CD4-positive, alpha-beta T cell treated with Interleukin-15 for 1 hour (primary cell): Measurements from ENCODE around the gene GSTA3.
"Not testable (repeated sequence)": the region's sequence is repeated elsewhere in the genome, so short reads cannot be mapped to it uniquely, and the experiment has no call there.

ENCODE experiments used
- DNase-seq: peaks from one replicate; pipeline ENCODE4 v3.0.0-alpha.2; 2020

GSTA3 gene

DNA sequence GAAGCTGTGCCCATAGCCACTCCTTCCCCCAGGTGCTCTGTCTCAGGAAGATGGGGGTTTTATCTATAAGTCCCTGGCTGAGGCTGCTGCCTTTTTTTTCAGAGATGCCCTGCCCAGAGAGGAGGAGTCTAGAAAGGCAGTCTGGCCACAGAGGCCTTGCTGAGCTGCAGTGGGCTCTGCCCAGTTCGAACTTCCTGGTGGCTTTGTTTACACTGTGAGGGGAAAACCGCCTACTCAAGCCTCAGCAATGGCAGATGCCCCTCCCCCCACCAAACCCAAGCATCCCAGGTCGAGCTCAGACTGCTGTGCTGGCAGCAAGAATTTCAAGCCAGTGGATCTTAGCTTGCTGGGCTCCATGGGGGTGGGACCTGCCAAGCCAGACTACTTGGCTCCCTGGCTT lies 53.4 kb downstream of the GSTA3 start:
- not testable (repeated sequence) for DNase-seq

DNA sequence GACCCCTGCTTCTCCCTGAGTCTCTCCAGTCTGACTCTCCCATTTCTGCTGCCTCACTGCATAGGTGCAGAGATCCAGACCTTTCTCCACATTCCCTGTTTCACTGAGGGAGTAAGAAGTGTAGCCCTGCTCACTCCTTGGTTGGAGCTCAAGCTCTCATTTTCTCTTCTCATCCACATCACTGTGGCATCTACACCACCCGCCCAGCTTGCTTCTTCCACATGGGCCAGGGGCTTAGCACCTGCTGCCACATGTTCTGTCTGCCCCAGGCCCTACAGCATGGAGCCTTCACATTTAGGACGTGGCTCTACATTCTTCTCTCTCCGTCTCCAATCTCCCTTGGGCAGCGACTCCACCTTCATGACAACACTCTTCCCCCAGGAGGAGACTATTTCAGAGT lies 60.4 kb downstream of the GSTA3 start:
- no peak for DNase-seq
